GM19043 (cell line): ENCODE results near the gene TMEM131L.

Experiments used
- ATAC-seq: cut with Tn5 transposase; IDR thresholded peaks from one replicate; pipeline ENCODE4 v1.9.1; 2021; ENCODE audit warnings: low read depth; ENCODE audit not compliant: unreplicated experiment

Gene TMEM131L

DNA sequence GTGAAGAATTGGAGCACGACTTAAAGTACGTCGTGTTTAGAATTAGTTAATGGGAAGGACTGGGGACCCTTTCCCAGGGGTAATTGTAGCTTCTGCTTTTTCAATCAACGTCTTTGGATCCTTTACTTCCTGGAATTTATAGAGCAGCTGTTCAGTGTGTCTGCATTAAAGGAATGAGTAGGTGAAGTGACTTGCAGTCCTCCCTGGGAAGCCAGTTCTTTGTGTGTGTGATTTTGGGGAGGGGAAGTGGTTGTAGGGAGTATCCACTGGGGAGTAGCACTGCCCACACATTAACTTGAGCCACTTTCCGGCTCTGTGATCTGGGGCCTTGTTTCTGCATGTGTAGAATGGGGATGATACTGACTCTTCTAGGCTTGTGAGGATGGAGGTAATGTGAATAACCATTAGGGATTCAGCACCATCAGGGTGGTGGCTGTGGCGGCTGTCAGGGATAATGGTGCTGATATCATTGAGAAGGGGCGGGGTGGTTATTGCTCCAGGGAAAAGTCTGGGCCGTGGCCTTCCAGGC lies 54.7 kb downstream of the TMEM131L start:
- peak; percentile 44 for ATAC-seq

DNA sequence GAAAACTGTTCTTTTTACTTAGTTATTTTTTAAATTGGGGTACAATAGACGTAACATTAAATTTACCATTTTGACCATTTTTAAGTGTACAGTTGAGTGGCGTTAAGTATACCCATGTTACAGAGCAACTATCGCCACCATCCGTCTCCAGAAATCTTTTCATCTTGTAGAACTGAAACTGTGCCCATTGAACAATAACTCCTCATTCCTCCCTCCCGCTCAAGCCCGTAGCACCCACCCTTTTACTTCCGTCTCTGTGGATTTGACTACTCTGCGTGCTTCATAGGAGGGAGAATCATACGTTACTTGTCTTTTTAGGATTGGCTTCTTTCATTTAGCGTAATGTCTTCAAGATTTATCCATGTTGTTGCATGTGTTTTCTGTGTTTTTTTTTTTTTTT lies 55.3 kb downstream of the TMEM131L start:
- ATAC-seq: no peak

DNA sequence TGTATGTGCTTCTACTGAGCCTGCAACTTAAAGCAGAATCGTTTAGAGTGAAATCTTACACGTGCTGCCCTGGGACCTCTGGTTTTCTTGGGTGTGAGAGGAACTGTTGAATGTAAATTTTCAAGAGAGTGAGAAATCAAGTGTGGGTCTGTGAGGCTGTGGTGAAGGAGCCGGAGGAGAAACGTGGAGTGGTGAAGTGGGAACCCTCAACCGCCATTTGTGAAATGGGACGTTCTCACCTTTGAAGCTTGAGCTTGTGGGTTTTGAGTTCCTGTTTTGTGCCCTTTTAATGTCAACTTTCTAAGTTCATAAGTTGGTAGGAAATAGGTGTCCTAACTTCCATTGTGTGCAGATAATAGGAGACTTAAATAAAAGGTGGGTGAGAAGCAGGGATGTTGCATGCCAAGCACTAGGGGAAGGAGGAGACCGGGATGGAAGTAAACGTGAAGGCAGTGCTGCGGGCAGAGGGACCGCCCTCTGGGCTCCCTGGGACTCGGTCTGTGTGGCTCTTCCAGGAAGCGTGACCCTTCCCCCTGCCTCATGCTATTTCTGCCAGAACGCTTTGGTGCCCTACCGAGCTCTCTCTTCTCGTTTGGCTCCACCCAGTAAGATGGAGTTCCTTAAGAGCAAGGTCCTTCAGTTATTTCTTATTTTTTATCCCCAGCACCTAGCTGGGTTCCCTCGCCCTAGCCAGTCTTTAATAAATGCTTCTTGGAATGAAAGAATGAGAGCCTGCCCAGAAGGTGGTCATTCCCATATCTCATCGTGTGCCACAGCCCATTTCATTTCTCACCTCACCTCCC lies 56.0 kb downstream of the TMEM131L start:
- peak; percentile 27 for ATAC-seq

DNA sequence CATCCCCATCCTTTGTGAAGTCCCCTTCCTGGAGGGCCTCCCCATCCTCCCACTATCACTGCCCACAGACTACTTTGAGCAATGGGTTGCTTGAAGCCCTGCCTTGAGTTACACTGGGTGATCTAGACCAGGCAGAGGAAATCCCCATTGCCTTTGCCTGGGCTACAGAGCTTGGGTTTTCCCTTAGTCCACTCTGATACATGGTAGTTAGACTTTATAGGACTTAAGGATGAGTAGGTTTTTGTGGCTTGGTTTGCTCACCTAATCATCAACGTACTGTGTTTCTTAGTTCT lies 56.6 kb downstream of the TMEM131L start:
- ATAC-seq: no peak

DNA sequence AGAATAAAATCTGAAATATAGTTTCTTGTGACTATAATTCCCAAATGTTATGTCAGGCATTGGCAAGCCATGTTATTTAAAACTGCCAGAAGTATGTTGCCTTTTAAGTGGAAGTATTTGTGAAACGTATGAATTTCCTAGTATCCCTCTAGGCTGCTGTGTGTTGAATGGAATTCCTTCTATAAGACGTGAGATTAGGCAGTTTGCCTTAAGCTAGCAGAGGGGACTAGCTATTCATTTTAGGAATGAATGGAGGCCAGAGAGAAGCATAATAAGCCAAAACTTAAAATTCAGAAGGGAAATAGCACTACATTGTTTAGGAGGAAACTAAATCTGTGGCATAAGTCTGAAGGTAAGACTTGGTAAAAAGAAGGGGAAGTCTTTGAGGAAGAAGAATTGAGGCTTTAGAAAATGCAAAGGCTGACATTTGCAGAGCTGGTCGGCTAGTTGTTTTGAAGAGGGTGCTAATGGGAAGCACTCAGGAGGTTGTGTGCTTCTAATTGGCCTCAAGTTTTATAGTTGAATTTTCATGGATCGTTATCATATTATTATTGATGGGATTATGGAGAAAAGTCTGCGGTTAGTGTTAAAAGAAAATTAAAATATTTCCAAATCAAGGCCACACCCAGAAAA lies 57.1 kb downstream of the TMEM131L start:
- ATAC-seq: no peak

DNA sequence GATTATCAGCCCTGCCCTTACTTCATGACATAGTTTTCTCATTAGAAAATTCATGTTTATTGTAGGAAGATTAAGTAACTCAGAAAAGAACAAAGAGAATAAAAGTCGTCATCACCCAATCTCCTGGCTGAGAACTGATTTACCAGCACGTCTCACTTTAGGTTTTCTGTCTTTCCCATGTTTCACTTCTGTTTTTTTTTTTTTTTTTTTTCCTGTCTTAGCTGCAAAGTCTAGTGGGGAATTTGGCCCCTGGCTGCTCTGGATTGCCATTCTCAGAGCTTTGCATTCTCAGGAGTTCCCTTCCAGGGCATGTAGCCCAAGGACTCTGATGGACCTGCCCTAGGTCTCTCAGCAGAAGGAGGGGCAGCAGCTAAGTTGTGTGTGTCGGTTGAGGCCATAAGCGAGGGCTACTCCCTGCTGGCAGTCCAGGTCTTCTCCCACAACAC lies 57.8 kb downstream of the TMEM131L start:
- no peak for ATAC-seq

DNA sequence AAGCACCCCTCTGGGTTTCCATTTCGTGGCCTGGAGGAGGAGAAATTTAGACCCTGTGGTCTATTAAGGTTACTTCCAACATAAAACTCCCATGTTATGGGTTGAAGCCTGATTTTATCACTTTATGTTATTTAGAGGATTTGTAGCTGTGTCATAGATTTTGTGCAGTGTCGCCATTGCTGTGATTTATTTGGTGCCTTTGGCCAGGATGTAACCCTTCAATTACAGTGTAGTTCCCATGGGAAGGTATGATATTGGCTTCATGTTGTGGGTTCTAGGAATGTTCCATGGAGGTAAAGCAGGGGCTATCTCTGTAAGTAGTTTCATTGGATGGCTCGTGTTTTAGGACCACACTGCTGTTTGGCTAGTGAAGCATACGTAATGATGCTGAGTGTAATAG lies 58.5 kb downstream of the TMEM131L start:
- ATAC-seq: no peak

DNA sequence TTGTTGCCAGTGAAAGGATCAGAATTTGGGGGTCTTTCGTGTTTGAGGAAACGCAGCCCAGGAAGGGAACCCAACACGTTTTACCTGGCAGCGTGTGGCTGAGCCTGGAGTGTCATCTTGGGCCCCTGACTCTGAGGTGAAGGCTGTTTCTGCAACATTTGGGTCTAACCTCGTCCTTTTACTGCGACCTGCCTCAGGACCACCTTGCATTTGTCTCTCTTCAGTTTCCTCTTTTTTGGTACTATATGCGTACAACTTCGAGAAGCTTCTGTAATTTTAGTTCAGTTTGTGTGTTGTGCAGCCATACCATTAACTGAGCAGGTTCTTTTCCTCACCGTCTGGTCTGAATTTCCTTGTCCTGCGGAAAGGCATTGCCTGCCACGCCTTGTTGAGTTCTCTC lies 61.5 kb downstream of the TMEM131L start:
- no peak for ATAC-seq

DNA sequence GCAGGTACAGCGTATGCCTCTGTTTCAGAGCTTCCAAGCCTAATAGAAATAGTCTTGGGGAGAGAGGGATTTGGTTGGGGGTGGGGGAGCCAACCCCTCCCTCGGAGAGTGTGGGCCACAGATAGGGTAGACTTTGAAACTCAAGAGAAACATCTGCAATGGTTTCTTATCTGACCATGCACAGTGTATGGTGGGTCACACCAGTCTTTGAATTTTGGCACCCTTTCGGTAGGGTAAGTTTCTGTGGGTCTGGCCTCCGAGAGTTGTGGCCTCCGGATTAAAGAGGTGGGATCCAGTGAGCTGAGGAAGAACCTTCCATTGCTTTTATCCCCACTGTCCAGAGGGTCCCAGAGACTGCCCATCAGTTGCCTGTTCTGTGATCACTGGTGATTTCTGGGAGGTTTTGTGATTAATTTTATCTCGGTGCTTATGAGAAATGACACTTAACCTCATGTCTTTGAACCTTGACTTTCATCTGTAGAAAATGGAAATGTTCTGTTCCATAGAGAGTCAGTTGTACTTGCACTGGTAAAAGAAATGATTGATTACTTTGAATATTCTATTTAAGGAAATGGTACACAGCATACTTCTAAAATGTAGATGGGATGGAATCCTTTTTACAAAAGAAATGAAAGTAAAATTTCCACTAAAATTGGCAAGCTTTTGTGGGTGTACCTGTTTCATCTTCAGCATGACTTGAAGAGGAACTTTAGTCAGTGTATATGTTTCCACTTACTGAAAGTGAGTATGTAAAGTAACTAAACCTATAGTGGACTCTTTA lies 62.7 kb downstream of the TMEM131L start:
- peak; percentile 48 for ATAC-seq

DNA sequence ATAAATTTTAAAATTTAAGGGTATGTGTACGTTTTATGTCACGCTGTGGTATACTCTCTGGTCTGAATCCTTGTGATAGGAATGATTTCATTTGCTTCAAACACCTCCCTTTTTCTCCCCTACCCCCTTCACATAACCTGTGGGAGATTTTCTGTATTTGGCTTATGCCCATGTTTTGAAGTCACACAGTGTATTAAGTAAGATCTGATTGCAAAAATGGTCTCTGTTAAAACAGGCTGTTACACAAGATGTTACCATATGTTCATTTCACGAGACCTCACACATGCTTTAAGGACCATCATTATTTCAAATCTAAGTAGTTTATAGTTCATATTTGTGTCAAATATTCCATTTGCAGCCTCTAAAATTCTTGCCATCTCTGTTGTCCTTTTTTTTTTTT lies 63.5 kb downstream of the TMEM131L start:
- ATAC-seq: no peak

DNA sequence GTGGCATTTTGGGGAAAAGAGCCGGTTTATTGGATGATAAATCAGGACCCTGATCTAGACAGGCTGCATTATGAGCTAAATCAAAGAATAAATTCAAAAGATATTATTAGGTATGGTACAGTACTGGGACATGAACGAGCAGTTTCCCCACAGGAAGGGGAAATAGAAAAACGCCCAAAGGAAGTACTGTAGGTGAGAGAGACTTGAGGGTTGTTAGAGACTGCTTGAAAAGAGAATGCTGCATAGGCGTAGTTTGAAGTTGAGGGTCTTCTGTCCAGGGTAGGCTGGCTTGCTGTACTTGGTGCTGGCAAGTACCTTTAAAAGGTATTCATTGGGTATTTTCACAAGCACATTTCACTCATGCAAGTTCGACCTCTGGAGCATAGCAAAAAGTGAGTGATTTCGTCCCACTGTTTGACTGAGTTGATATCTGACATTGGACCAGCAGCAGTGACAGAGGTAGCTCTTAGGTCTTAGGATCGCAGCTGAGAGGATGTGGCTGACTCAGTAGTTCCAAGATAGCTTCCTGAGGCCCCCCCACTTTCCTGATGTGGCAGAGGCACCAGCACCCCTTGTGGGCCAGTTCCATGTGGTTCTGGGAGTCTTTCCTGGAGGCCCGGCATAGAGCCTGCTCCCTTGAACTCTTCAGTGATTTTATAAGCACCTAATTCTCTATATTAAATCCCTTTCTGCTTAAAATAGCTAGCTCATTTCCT lies 64.3 kb downstream of the TMEM131L start:
- no peak for ATAC-seq

DNA sequence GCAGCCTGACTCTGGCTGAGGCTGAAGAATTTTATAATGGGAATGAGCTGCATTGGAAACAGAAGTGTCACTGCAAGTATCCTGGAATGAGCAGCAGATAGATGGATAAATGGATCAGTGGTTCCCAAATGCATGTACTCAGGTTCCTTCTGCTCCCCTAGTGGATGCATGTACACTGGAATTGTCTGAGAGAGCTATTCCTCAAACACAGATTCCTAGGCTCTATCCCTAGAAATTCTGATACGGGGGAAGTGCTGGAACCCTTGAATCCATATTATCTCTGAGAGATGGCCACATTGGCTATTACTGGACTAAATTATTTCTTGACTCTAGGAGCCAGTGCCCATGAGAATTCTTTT lies 64.8 kb downstream of the TMEM131L start:
- no peak for ATAC-seq

DNA sequence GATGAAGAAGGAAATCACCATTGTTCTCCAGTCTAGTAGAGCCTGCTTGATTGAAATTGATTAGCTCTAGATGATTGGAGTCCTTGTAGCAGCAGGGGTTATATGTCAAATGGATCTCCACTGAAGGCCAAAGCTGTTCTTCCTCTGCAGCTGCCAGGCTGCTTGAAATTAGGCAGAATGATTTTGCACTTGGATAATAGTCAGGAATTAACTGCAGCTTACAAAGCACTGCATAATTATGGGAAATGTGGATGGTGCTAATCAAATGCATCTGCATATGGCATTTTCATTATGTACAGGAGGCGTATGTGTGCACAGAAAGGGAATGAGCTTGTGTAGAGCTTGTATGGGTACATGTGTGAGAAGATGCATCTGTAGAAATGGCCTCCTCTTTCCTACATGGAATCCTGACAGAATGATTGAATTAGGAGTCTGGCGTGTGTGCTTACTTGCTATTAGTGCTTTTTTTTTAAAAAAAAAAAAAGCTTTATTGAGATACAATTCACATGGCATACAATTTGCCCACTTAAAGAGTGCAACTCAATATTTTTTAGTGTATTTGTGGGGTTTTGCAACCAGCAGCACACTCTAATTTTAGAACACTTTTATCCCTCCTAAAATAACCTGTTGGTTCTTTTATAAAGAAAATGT lies 65.9 kb downstream of the TMEM131L start:
- ATAC-seq: no peak

DNA sequence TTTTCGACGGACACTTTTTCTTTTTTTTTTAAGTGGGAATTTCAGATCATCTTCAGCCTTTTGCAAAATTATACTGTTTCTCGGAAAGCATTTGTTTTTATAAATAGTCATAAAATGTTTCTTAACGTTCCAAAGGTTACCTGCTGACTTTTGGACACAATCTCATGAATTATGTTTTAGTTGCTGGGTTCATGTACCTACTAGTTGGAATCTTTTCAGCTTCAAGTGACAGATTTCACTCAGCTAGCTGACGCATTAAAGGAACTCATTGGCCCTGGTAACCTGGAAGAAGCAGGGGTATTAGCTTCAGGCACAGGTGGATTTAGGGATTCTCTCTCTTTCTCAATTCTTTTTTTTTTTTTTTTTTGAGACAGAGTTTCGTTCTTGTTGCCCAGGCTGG lies 66.5 kb downstream of the TMEM131L start:
- no peak for ATAC-seq

DNA sequence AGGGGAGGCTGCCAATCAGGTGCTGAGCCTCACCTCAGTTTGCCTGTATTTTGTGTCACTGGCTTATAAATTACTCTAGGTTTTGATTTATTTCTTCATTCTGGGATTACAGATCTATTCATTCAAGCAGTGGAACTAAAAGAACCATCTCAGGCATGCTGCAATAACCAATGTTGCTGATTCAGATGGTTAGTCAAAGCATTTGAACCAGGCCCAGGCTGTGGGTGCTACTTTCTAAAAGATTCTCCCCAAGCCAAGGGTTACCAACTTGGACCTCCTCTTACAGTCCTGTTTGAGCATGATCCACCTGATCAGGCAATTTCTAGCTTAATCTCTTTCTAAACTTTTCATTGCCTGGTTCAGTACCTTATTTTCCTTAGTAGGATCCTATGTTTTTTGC lies 67.2 kb downstream of the TMEM131L start:
- ATAC-seq: no peak

DNA sequence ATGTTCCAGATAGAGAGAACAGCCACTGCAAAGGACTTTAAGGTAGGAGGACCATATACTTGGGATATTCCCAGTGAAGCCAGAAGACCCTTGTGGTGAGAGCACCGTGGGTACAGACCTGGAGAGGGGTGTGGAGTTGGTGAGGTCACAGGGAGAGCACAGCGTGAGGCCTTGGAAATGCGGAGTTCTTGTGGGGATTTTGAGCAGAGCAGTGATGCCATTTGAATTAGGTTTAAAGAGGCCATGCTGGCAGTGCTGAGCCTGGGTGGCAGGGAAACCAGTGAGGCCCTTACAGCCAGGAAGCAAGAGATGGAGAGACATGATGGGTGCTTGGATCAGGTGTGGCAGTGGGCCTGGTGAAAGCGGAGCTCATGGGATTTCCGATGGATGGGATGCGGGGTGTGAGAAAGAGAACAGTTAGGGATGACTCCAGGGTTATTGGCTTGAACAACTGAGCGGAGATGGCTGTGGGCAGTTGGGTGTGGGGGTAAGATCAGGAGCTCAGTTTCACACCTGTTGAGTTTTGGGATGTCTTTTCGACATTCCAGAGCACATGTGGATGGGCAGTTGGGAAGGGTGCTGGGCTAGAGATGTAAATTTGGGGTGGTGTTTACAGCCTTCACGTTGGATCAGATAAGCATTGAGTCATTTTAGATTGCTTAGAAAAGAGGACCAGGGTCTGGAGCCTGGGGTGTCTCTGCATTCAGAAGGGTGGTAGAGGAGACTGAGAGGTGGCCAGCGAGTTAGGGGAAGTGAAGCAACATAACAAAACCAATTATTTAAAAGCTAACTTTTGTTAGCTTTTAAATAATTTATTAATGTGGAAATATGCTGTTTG lies 68.9 kb downstream of the TMEM131L start:
- no peak for ATAC-seq

DNA sequence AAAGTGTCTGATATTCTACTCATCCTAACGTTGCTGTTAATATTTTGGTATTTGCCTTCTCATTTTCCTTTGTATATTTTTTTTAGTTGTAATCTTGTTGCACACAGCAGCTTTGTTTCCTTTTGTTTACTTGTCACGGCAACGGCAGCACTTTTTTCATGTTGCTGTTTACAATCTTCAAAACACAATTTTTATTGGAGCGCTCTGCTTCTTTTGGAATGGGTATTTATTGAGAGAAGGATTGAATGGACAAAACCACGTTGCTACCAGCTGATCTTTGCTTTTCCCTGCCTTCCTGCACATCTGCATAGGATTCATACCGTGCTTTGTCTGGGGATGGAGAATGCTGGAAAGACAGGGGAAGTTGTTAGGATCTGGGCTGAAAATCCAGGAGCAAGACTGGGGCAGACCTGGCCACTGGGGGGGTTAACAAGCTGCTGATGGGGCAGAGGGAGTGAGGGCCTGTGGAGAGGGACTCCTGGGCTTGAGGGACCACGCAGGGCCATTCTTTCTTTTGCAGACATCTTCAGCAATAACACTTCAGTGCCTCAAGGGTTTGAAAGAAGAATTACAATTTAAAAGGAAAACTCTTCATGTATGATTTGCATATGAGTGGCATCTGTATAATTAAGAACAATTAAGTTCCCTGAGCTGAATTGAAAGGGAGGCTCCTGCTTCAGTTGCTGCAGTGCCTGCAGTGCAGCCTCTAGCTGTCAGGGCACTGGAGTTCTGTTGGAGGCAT lies 69.8 kb downstream of the TMEM131L start:
- ATAC-seq: no peak

DNA sequence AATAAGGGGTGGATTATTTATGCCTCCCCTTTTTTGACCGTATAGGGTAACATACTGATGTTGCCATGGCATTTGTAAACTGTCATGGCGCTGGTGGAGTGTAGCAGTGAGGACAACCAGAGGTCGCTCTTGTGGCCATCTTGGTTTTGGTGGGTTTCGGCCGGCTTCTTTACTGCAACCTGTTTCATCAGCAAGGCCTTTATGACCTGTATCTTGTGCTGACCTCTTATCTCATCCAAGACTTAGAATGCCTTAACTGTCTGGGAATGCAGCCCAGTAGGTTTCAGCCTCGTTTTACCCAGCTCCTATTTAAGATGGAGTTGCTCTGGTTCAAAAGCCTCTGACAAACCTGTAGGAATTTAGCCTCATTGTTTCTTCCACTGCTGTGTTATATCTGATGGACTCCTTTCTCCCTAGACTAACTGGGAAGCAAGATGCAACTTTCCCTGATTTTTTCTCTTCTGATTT lies 71.4 kb downstream of the TMEM131L start:
- ATAC-seq: no peak
